GM12873 (cell line): Measurements from ENCODE around the gene CD300E.

ENCODE experiments used
- CTCF ChIP-seq: IDR thresholded peaks from 2 replicates; pipeline ENCODE4 v1.5.1; 2012; ENCODE audit warnings: low read depth, mild to moderate bottlenecking, moderate library complexity, low read length, control low read depth; ENCODE audit not compliant: insufficient read depth; ENCODE audit errors: missing control alignments

Gene CD300E

GRCh38 chr17:74618451-74618850, 5.1 kb downstream of the CD300E start:
- no peak for TF ChIP-seq CTCF

- no peak for TF ChIP-seq CTCF
Measured at GRCh38 chr17:74616696-74617095, 6.8 kb downstream of the CD300E start.

- no peak for TF ChIP-seq CTCF
Measured at GRCh38 chr17:74612046-74612445, 11.5 kb downstream of the CD300E start.

- TF ChIP-seq CTCF: no peak
Measured at GRCh38 chr17:74610108-74610507, 13.4 kb downstream of the CD300E start.

- TF ChIP-seq CTCF: no peak
Measured at GRCh38 chr17:74608511-74608910, 15.0 kb downstream of the CD300E start.

GRCh38 chr17:74607221-74607620, 16.3 kb downstream of the CD300E start:
- no peak for TF ChIP-seq CTCF

GRCh38 chr17:74606050-74606449, 17.5 kb downstream of the CD300E start:
- no peak for TF ChIP-seq CTCF

GRCh38 chr17:74605361-74605760, 18.2 kb downstream of the CD300E start:
- TF ChIP-seq CTCF: no peak
